HG03135 (cell line): ENCODE measurements around the gene SH2D3C.

ENCODE experiments used
- ATAC-seq: cut with Tn5 transposase; IDR thresholded peaks from one replicate; pipeline ENCODE4 v1.9.1; 2021; ENCODE audit warnings: mild to moderate bottlenecking, moderate library complexity; ENCODE audit not compliant: unreplicated experiment

SH2D3C gene

DNA sequence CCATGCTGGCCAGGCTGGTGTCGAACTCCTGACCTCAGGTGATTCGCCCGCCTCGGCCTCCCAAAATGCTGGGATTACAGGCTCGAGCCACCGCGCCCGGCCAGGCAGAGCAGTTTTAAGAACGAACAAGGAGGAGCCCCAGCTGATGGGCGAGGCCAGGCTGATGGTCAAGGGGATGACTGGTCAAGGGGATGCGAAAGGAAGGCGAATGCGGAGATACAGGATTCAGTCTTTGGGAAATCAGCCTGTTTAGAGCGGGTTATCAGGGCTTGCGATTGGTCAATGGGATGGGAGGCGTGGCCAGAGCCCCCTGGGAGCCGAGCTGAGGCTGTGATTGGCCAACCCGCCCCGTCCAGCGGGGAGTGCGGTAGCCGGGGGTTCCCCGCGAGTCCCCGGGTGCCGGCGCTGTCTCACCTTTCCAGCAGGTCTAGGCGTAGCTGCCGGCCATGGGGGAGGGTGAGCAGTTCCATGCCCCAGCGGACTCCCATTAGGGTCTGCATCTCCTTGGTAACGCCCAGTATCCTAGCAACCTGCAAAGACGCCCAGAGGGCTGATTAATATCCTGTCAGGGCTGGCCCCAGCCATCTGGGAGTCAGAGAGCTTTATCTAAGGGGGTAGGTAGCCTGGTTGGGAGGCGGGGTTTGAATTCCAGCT lies 35.9 kb downstream of the SH2D3C start:
- ATAC-seq: no peak

DNA sequence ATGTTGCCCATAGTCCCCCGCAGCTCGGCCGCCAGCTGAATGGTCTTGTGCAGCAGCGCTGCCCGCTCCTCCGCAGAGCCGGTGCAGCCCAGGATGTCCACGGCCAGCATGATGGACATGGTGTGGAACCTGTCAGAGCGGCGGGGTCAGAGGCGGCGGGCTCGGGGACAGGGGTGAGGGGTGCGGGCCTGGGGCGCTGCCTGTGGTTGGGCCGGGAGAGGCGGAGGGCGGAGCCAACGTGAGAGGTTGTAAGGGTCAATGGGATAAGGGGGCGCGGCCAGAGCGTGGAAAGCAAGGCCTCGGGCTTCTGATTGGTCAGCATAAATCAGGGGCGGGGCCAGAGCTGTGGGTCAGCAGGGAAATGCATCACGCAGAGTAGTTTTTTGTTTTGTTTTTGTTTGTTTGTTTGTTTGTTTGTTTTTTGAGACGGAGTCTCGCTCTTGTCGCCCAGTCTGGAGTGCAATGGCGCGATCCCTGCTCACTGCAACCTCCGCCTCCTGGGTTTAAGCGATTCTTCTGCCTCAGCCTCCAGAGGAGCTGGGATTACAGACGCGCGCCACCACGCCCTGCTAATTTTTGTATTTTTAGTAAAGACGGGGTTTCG lies 36.5 kb downstream of the SH2D3C start:
- no peak for ATAC-seq

DNA sequence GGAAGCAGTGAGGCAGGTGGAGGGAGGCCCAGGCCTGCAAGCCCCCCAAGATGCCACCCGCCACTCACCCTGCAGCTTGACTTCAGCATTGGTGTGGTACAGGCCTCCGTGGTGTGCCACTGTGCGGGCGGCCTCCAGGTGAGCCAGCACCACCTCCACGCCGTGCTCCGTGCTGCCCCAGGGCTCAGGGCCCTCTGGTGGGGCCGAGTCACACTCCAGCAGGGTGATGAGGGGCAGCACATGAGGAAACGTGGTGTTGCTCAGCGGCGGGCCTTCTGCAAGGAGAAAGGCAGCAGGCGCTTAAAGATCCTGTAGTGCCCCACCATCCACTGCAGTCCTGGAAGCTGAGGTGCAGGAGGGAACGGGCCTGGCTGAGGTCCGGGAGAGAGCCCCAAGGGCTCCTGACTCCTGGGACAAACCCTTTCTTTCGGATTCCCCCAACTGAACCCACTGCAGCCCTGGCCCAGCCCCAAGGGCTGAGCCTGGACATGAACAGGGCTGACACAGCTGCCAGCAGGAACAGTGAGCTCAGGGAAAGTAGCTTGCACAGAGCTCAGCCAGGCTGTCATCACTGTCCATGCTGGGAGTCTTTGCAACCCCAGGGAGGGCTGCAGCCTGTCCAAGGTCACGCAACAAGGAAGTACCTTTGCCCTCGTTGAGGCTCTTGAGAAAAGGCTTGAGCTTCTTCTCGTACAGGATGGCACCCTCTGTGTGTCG lies 38.7 kb downstream of the SH2D3C start:
- no peak for ATAC-seq

DNA sequence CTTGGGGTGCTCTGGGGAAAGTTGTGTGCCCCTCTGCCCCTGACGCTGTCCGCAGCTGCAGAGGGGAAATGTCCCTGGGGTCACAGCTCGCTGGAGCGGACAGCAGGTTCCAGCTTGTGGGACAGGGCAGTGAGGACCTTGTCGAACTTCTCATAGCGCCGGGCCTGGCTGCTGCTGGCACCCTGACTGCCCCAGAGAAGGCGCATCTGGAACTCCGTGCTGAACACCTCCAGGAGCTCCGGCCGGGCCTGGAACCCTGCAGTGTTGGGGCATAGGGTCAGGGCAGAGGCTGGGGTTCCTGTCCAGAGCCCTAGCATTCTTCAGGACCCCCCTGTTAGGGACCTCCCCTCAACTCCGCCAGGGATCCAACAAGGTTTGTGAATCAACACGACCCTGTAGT lies 39.8 kb downstream of the SH2D3C start:
- no peak for ATAC-seq

DNA sequence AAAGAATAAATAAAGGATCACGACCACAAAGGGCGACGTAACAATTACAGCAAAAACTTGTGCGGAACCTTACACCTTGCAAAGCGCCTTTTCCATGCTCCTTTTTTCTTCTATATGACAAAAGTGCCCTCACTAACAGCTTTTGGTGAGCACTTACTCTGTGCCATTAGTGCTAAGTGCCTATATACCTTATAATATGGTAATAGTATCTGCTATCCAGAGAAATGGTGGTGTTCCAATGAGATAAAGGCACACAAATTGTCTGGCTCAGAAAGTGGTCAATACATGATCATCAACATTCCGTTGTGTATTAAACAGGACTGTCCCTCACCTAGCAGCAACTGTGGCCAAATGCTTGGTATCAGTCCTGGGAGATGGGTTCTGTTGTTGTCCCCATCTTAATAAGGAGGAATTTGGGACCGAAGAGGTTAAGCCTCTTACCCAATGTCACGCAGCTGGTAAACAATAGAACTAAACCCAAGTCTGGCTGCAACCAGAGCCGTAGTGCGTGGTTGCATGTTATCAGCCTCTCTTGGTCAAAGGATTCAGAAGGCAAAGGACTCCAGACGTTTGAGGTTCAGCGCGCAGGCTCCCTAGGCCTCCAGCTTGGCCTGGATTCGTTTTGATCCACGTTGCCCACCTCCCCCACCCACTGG lies 42.8 kb downstream of the SH2D3C start:
- no peak for ATAC-seq

DNA sequence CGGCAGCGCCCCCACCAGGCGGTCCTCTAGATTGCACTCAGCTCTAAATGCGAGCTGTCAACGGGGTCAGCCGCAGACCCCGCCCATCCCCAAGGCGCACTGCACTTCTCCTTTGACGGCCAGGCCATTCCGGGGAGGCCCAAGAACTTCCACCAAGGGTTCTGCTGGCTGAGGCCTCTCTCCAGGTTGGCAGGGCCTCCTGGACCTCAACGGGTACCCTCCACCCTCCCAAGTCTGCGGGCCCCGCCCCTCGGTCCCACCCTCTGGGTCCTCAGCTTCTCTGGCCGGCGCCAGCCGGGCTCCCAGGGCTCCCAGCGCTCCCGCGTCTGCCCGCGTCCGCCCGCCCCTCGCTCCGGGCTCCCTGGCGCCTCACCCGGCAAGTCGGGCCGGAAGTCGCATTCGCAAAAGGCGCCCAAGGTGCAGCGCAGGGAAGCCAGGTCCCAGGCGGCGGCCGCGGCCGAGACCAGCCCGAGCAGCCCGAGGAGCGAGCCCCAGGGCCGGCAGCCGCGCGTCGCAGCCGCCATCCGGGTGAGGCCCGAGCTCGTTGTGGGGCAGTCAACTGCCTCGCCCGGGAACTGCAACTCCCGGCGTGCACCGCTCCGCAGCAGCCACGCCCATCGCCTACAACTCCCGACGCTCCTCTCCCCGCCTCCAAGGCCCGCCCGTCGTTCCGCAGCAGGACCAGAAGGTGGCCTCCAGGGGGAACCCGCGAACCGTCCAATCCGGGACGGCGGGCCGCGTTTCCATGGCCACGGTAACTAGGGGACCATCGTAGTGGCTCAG lies 43.5 kb downstream of the SH2D3C start, which contains the start of gene TOR2A:
Gene TOR2A, minus strand, starts transcription at position 548 of the 783 bp plus-strand sequence. Its CDS starts 24 bp downstream, at position 524.
- ATAC-seq: peak; percentile 88

DNA sequence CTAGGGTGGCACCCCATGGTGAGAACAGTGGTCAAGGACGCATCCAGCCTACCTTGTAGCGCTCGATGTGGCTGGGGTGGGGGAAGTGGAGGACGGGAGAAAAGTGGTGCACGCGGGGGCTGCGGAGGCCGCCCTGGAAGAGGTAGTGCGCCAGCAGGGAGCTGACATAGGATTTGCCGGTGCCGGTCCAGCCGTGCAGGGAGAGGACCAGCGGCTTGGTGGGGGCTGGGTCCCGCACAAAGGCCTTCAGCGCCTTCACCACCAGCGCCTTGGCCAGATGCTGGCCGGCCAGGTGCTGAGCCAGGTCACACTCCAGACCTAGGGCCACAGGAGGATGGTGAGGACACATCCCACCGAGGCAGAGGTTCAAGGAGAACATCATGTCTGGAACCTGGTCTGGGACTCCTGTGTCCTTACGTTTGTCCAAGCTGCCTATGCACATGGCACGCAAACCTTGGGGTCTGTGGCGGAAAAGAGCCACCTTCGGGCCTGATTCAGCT lies 44.2 kb downstream of the SH2D3C start:
- no peak for ATAC-seq

DNA sequence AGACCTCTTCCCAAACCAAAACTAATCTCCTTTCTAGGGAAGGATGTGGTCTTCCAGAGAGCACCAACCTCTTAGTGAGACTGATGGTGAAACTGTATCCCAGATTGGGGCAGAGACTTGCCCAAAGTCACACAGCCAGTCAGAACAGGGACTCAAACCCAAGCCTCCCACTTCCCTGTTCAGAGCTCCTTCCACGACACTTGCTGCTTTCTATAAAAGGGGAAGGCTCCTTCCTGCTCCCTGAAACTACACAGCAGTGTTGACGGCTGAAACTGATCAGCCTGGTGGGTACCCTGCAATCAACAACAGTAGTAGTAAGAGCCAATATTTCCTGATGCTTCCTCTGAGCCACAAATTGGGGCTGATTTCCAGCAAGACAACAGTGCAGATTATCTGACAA lies 44.9 kb downstream of the SH2D3C start:
- ATAC-seq: no peak

DNA sequence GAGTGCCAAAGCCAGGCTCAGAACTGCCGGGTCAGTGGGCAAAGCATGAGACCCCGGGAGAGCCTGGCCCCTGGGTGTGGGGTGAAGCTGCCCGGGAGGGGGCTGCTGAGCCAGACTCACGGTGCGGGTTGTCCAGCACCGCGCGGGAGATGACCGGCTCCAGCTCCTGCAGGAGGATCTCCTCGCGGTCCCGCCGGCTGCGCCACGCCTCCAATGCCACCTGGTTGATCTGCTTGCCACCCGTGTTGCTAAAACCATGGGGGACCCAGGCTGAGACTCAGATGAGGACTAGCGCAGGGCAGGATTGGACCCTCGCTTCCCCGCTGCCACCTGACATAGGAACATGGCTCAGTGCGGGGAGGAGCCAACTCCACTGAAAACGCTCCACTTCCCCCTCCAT lies 46.0 kb downstream of the SH2D3C start:
- no peak for ATAC-seq

DNA sequence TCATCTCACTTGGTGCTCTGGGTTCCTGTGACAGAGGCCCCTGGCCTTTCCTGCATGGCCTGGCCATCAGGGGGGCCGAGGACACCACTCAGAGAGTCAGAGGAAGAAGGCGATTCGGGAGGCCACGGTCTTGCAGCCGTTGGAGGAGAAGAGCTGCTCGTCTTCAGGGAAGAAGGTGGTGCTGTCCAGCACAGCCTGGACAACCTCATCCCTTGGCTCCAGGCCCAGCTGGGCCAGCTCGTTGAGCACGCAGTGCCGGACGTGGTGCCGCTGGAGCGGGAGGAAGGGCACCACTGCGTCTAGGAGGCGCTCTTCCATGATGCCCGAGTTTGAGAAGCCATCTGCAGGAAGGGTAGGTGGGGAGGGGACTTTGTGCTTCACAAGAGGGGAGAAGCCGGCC lies 46.5 kb downstream of the SH2D3C start:
- ATAC-seq: no peak

DNA sequence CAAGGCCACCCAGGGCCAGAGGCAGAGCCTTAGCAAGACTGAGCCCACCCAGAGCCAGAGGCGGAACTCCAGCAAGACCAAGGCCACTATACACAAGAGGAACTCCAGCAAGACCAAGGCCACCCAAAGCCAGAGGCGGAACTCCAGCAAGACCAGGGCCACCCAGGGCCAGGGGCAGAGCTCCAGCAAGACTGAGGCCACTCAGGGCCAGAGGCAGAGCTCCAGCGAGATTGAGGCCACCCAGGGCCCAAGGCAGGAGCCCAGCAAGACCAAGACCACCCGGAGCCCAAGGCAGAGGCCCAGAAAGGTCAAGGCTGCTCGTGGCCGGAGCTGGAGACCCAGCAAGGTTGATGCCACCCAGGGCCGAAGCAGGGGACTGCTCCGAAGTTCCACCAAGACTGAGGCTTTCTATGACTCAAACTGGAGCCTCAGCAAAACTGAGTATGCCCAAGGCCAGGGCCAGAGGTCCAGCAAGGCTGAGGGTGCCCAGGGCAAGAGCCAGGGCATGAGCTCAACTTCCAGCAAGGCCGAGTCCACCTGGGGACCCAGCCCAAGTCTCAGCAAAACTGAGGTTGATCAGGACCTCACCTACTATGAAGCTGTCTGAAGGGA lies 47.6 kb downstream of the SH2D3C start:
- no peak for ATAC-seq

DNA sequence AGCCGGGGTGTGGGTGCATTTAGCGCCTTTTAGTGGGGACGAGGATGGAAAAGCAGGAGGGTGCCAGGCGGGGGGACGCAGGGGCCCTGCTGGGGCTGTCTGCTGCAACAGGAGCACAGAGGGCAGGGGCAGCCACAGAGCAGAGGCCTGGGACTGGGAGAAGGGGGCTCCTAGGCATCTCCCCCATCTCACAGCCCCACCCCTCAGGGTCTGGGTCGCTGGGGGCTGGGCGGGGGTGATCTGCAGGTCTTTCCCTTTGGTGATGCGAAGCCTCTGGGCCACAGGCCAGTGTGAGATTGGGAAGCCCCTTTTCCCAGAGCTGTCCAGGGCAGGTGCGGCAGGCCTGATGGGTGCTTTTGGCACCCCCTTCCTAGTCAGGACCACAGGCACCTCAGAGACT lies 48.2 kb downstream of the SH2D3C start:
- ATAC-seq: no peak

DNA sequence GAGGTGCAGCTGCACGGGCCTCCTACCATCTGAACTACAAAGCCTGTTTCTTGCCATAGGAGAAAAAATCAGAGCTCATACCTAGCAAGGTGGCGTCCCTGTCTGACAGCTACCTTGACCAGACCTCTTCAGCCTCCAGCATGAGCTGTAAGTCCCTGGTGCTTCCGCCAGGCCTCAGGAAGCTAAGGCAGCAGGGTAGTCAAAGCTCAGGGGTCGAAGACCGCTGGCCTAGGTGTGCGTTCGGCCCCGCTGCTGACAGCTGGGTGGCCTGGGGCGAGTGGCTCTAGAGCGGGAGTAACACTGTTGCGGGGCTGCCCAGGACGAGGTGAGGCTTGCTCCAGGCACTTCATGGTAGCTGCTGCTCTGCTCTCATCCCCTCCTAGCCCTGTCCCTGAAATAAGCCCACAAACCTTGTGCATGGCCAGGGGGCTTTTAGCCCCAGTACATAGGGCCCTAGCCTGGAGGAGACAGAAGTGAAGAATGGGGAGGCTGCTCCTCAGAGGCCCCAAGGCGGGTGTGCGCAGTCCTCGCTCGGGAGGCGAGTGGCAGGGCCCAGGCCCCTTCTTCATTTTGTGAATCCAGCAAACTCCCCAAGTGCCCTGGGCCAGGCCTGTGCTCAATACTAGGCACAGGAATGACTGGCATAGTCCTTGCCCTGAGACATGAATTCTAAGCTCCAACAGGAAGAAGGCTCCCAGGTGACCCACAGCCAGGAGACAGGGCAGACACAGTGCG lies 48.8 kb downstream of the SH2D3C start:
- no peak for ATAC-seq

DNA sequence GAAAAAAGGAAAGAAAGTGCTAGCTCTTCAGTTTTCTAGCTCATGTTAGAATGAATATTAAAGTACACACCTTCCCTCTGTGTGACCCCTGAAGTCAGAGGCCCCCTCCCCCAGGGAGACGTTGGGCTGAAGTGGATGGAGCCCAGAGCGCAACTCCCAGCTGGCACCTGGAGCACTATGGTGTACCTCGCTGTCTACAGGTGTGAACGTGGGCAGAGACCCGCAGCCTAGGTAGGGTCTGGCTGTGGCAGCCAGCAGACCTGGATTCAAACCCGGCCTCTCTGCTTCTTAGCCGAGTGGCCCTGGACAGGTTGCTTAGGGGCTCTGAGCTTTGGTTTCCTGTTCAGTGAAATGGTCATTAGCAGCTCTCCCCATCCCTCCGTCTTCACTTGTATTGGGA lies 49.7 kb downstream of the SH2D3C start:
- no peak for ATAC-seq

DNA sequence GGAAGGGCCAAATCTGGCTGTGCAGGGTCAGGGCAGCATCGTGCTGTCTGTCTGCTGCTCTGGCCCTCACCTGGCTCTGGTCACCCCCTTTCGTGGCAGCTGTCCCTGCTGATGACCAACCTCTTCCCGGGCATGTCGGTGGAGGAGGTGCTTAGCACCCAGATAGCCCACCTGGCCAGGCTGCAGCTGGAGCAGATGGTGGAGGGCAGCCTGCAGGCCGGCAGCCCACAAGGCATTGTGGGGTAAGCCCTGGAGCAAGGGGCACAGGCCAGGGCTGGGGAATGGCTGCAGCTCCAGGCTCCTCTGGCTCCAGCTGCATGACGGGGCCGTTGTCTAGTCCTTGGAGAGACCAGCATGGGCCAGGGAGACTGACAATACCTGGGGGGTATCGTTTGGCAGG lies 51.6 kb downstream of the SH2D3C start:
- ATAC-seq: no peak

DNA sequence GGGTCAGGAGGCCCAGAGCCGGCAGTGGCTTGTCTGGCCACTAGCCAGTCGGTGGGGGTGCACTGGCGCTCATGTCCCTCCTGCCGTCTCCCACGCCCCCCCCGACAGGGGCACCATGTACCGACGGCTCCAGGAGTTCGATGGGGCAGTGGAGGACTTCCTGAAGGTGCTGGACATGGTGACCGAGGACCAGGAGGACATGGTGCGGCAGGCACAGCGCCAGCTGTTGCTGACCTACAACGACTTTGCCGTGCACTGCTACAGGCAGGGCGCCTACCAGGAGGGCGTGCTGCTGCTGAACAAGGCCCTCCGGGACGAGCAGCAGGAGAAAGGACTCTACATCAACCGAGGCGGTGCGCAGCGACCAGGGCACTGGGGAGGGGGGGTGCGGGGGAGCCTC lies 54.5 kb downstream of the SH2D3C start:
- ATAC-seq: no peak

DNA sequence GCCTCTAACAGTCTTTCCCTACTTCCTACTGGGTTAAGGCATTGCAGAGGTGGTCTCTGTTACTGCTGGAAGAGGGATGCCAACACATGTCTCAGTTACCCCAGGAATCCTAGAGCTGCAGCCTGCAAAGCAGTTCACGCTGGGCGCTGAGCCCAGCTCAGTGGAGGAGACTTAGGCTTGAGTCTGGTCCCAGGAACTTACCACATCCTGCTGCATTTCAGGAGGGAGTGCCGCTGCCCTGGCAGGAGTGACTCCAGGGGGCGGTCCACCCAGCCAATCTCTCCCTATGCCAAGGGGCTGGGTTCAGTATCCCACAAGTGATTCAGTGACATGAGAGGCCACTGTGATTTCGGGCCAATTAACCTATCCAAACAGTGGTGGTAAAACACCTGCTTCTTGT lies 55.0 kb downstream of the SH2D3C start:
- no peak for ATAC-seq

DNA sequence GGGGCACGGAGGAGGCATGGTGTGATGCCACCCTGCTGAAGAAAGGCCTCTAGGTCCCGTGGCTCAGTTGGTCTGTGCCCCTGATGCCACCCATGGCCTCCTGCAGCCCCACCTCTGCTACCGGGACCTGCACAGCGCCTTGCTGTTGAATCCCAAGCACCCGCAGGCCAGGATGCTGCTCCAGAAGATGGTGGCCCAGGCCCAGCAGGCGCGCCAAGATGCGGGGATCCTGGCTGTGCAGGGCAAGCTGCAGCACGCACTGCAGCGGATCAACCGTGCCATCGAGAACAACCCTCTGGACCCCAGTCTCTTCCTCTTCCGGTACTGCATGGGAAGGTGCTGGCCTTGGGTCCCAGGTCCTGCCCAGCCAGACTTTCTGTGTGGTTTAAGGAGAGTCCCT lies 55.5 kb downstream of the SH2D3C start:
- ATAC-seq: no peak

DNA sequence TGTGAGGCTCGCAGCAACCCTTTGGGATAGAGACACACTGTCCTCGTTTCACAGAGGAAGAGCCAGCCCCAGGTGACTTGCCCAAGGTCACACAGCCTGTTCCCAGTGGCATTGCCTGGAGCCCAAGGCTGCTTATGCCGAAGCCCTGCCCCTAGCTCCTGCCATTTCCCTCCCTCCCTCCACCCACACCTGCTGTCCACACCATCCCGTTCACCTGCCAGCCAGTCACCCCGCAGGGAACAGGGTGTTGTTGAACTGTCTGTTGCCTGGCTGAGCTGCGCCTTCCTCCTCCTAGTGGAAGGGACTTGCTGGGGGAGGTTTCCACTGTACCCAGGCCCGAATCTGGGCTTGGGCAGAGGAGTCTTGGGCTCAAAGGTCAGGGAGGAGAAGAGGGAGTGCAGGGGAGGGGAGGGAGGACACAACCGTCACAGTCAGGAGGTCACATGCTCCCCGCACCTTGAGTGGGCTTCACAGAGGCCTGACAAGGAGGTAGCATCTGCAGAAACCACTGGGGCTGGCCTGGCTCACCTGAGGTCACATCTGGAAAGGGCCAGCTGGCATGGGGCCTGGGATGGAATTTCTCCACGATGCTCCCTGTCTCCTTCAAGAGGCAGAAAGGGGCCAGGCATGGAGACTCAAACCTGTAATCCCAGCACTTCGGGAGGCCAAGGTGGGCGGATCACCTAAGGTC lies 56.3 kb downstream of the SH2D3C start:
- no peak for ATAC-seq
